Measurements from ENCODE around the gene BCL2L12.

Gene BCL2L12

DNA sequence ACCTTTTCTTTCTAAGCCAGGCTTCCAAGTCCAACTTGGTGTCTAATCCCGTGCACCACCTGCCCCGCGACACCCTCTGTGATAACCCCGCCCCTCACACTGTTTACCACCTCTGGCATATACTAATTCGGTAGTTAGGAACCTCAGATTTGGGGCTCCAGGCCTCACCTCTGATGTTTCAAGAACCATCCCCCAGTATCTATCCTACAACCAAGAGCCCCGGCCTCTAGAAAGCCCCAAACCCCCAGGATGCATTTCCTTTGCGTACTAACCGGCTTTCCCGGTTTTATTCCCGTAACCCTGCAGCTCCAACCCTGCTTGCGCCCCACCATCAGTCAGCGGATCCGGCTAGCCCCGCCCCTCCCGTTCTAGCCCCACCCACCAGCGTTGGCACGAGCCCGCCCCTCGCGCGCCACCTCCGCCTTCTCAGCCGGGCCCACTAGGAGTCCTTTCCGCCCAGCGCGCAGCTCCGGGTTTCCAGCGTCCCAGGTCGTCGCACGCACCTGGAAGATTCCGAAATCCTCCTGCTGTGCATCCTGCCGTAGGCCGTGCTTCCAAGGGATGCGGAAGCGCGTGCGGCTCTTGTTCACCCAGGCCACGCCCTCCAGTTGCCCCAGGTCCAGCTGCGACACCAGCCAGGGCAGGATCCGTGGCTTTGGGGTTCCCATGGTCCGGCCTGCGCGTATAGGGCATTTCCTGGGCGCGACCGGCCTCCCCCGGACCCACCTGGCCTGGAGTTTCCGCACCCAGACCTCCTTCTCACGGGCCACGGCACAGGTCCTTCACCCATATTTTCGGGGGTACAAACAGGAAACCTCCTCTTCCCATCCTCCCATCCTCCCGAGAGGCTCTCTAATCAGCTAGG is 1.3 kb upstream of the BCL2L12 start:
- no peak for TF ChIP-seq PPARA (CRISPR knock-in tag; IDR thresholded peaks at IDR 0.05; ENCODE audit: borderline replicate concordance)
- TF ChIP-seq GLIS3 (CRISPR knock-in tag; IDR thresholded peaks at IDR 0.05): no peak
- TF ChIP-seq BACH2 (CRISPR knock-in tag; IDR thresholded peaks at IDR 0.05; ENCODE audit: borderline replicate concordance): no peak
- TF ChIP-seq ZNF565 (CRISPR knock-in tag; conservative IDR thresholded peaks at IDR 0.05; ENCODE audit: low read depth): no peak
- TF ChIP-seq ESRRG (CRISPR knock-in tag; IDR thresholded peaks at IDR 0.05): peak; percentile 55; the same call in 1 of the 2 replicates
- TF ChIP-seq ZC3H10 (CRISPR knock-in tag; IDR thresholded peaks at IDR 0.05): no peak
- TF ChIP-seq TCF4 (CRISPR knock-in tag; IDR thresholded peaks at IDR 0.05; ENCODE audit: borderline replicate concordance): no peak
- ATAC-seq: peak; percentile 77

- ATAC-seq: no peak; the same call in 2 of the 3 replicates
These were observed 740 bp upstream of the BCL2L12 start for GRCh38 chr19:49665036-49665350.

DNA sequence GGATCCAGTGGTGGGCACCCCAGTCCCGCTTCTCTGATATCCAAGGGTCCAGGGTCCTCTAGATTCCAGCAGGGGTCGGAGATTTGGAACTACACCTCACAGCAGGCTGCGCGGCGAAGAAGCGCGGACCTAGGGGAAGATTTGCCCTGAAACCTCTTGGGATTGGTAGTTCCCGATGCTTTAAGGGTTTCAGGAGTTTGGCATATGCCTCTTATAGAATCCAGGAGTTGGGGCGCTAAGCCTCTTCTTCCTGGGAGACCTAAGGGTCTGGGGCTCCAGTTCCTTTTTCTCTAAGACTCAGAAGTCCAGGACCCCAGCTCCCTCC is 349 bp downstream of the BCL2L12 start:
- TF ChIP-seq ZFP3 (CRISPR knock-in tag; IDR thresholded peaks at IDR 0.05) (no peak), SNAI2 (CRISPR knock-in tag; IDR thresholded peaks at IDR 0.05) (no peak), ZNF70 (CRISPR knock-in tag; IDR thresholded peaks at IDR 0.05) (no peak), ZNF565 (CRISPR knock-in tag; conservative IDR thresholded peaks at IDR 0.05; ENCODE audit: low read depth) (no peak), CSRNP3 (CRISPR knock-in tag; IDR thresholded peaks at IDR 0.05) (no peak), ZC3H10 (CRISPR knock-in tag; IDR thresholded peaks at IDR 0.05) (no peak), ZFP30 (CRISPR knock-in tag; IDR thresholded peaks at IDR 0.05) (no peak), PPARA (CRISPR knock-in tag; IDR thresholded peaks at IDR 0.05; ENCODE audit: borderline replicate concordance) (no peak), GLIS3 (CRISPR knock-in tag; IDR thresholded peaks at IDR 0.05) (no peak), ESRRG (CRISPR knock-in tag; IDR thresholded peaks at IDR 0.05) (no peak), TOX (CRISPR knock-in tag; IDR thresholded peaks at IDR 0.05; ENCODE audit: borderline replicate concordance) (no peak), ISL1 (CRISPR knock-in tag; IDR thresholded peaks at IDR 0.05) (no peak), TCF4 (CRISPR knock-in tag; IDR thresholded peaks at IDR 0.05; ENCODE audit: borderline replicate concordance) (no peak), ZNF8 (CRISPR knock-in tag; IDR thresholded peaks at IDR 0.05) (no peak), RARB (CRISPR knock-in tag; IDR thresholded peaks at IDR 0.05) (no peak)
- TF ChIP-seq, protein P1, sequence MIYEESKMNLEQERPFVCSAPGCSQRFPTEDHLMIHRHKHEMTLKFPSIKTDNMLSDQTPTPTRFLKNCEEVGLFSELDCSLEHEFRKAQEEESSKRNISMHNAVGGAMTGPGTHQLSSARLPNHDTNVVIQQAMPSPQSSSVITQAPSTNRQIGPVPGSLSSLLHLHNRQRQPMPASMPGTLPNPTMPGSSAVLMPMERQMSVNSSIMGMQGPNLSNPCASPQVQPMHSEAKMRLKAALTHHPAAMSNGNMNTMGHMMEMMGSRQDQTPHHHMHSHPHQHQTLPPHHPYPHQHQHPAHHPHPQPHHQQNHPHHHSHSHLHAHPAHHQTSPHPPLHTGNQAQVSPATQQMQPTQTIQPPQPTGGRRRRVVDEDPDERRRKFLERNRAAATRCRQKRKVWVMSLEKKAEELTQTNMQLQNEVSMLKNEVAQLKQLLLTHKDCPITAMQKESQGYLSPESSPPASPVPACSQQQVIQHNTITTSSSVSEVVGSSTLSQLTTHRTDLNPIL (CRISPR knock-in tag; IDR thresholded peaks at IDR 0.05; ENCODE audit: low read depth): no peak
- TF ChIP-seq, protein P2, sequence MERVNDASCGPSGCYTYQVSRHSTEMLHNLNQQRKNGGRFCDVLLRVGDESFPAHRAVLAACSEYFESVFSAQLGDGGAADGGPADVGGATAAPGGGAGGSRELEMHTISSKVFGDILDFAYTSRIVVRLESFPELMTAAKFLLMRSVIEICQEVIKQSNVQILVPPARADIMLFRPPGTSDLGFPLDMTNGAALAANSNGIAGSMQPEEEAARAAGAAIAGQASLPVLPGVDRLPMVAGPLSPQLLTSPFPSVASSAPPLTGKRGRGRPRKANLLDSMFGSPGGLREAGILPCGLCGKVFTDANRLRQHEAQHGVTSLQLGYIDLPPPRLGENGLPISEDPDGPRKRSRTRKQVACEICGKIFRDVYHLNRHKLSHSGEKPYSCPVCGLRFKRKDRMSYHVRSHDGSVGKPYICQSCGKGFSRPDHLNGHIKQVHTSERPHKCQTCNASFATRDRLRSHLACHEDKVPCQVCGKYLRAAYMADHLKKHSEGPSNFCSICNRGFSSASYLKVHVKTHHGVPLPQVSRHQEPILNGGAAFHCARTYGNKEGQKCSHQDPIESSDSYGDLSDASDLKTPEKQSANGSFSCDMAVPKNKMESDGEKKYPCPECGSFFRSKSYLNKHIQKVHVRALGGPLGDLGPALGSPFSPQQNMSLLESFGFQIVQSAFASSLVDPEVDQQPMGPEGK (CRISPR knock-in tag; IDR thresholded peaks at IDR 0.05; ENCODE audit: borderline replicate concordance): no peak
- peak; percentile 36 for ATAC-seq

More at GRCh38 chr19:49665036-49665350, 740 bp upstream of the BCL2L12 start:
- no peak for TF ChIP-seq OSR1 (CRISPR knock-in tag; IDR thresholded peaks at IDR 0.05)
- no peak for TF ChIP-seq ZFP30 (CRISPR knock-in tag; IDR thresholded peaks at IDR 0.05)

DNA sequence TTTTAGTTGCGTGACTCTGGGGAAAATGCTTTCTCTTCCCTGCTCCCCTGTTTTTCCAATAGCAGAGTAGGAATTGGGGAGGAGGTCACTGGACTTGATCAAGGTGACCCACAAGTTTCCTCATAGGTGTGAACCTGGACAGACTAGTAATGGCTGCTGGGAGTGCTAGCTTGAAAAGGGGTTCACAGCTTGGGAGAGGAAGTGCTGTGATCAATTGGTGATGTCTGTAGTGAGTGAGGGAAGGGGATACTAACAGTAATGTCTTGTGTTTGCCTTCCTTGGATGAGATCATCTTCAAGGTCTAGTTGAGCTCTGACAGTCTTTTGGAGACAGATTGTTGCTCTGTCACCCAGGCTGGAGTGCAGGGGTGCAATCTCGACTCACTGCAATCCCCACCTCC is 1.7 kb downstream of the BCL2L12 start:
- TF ChIP-seq, protein P3, sequence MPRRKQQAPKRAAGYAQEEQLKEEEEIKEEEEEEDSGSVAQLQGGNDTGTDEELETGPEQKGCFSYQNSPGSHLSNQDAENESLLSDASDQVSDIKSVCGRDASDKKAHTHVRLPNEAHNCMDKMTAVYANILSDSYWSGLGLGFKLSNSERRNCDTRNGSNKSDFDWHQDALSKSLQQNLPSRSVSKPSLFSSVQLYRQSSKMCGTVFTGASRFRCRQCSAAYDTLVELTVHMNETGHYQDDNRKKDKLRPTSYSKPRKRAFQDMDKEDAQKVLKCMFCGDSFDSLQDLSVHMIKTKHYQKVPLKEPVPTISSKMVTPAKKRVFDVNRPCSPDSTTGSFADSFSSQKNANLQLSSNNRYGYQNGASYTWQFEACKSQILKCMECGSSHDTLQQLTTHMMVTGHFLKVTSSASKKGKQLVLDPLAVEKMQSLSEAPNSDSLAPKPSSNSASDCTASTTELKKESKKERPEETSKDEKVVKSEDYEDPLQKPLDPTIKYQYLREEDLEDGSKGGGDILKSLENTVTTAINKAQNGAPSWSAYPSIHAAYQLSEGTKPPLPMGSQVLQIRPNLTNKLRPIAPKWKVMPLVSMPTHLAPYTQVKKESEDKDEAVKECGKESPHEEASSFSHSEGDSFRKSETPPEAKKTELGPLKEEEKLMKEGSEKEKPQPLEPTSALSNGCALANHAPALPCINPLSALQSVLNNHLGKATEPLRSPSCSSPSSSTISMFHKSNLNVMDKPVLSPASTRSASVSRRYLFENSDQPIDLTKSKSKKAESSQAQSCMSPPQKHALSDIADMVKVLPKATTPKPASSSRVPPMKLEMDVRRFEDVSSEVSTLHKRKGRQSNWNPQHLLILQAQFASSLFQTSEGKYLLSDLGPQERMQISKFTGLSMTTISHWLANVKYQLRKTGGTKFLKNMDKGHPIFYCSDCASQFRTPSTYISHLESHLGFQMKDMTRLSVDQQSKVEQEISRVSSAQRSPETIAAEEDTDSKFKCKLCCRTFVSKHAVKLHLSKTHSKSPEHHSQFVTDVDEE (CRISPR knock-in tag; IDR thresholded peaks at IDR 0.05): no peak
- TF ChIP-seq ARNTL (CRISPR knock-in tag; IDR thresholded peaks at IDR 0.05; ENCODE audit: borderline replicate concordance, low read depth): no peak
- no peak for TF ChIP-seq ZNF70 (CRISPR knock-in tag; IDR thresholded peaks at IDR 0.05)
- TF ChIP-seq POU6F1 (CRISPR knock-in tag; IDR thresholded peaks at IDR 0.05; ENCODE audit: borderline replicate concordance, low read depth): no peak
- TF ChIP-seq ZNF8 (CRISPR knock-in tag; IDR thresholded peaks at IDR 0.05): no peak
- no peak for TF ChIP-seq BACH2 (CRISPR knock-in tag; IDR thresholded peaks at IDR 0.05; ENCODE audit: borderline replicate concordance)
- TF ChIP-seq, protein P1 (CRISPR knock-in tag; IDR thresholded peaks at IDR 0.05; ENCODE audit: low read depth): no peak
- TF ChIP-seq CSDC2 (CRISPR knock-in tag; IDR thresholded peaks at IDR 0.05): no peak
- TF ChIP-seq SNAI2 (CRISPR knock-in tag; IDR thresholded peaks at IDR 0.05): no peak
- TF ChIP-seq GLIS3 (CRISPR knock-in tag; IDR thresholded peaks at IDR 0.05): no peak
- TF ChIP-seq CSRNP3 (CRISPR knock-in tag; IDR thresholded peaks at IDR 0.05): no peak
- no peak for TF ChIP-seq ZFP3 (CRISPR knock-in tag; IDR thresholded peaks at IDR 0.05)
- TF ChIP-seq ESRRG (CRISPR knock-in tag; IDR thresholded peaks at IDR 0.05): no peak
- ATAC-seq: no peak
